Right ventricle myocardium superior (tissue), 1 donor: ENCODE data around the gene DDN. TPM values are rescaled to one million over a fixed set of nuclear protein-coding genes. Genes with fewer than 3 reads are reported as not detected.

Source experiments
- ATAC-seq: fragments of 200-7000 bp; cut with Tn5 transposase; one replicate; pipeline ENCODE4 v1.9.1; 2020; ENCODE audit warnings: mild to moderate bottlenecking; ENCODE audit not compliant: poor library complexity
- DNase-seq: peaks from one replicate; pipeline ENCODE4 v3.0.0-alpha.2; 2020
- intact Hi-C: fragments of 100-400 bp; cut with DNase I; formaldehyde crosslinking; loops from one replicate; pipeline ENCODE4 v1.11.2; 2022
- total RNA-seq: library from RNA; stranded (reverse); fragmentation: NEBNext Ultra II Directional; extraction: Animal tissue kit (Norgen Biotek cat#: 25700); gene quantifications from one replicate; pipeline ENCODE4 v1.2.1, GENCODE V29; 2021
- donor health status: DM: no; HTN: yes; CAD: no; lungs with severe emphysema.

DDN gene
- total RNA-seq, 1 donor from 2014 or later: 0.78 TPM

DNA sequence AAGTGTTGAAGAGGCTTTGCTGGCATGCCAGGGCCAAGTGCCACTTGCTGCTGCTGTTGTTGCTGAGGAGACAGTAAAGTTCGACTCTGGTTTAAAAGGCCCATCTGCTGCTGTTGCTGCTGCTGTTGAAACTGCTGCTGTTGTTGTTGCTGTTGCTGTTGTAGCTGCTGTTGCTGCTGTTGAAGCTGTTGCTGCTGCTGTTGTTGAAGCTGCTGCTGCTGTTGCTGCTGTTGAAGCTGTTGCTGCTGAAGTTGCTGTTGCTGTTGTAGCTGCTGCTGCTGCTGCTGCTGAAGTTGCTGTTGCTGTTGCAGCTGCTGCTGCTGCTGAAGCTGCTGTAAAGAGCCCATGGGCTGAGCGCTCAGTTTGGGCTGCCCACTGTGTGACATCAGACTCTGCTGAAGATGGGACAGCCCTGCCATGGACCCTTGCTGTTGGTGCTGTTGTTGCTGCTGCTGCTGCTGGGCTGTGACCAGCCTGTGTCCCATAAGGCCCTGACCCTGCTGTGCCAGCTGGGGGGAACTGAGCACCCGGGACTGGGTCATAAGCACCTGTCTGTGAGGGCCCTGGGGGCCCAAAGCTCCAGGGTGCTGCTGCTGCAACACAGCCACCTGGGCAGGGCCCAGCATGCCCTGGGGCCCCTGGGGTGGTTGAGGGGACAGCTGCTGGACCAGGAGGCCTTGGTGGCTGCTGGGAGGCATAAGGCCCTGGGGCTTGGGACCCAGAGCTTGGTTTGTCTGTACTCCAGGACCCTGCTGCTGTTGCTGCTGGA, 33.7 kb upstream of the DDN start:
- DNase-seq (no peak), ATAC-seq (no peak)
- intact Hi-C loops: no loop called here

GRCh38 chr12:49032276-49032675, 33.1 kb upstream of the DDN start:
- intact Hi-C loops: no loop called here
- ATAC-seq: no peak
- no peak for DNase-seq

GRCh38 chr12:49031573-49032161, 32.5 kb upstream of the DDN start:
- intact Hi-C loops: no loop called here
- ATAC-seq (no peak), DNase-seq (no peak)

DNA sequence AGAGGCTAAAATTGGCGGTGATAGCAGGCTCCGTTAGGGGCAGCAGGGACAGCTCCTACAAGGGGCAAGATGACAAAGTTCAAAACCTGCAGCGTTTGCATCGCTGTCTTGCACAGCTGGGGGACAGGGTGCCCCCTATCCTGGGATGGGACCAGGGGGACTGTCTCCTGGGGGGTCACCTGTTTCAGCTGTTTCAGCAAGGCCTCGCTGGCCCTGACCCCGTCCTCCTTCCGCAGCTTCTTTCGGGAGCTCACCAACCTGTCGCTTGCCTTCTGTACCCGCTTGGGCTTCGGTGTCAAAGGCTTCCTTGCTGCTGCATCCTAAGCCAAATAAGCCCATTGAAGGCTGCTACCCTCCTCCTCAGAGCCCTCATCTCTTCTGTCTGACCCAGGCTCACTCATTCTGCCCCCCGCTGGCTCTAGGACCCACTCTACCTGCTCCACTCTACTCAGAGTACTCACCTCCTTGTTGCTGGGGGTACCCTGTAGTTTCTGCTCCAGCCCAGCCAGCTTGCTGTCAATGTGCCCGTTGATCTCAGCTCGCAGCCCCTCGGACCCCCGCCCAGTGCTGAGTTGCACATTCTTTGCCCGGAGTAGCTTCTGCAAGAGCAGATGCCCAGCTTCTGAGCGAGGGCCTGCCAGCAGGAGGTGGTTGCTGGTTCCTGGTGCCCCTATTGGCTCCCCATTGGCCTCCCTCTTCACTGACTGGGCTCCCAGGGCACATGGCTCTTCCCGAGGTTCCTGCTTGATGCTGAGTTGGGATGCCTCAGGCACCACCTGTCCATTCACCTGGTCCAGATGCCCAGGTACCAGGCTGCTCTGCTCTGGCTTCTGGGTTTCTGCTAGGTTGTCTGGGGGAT, 31.8 kb upstream of the DDN start:
- DNase-seq: no peak
- intact Hi-C loops: no loop called here
- ATAC-seq: no peak

GRCh38 chr12:49030119-49030518, 30.9 kb upstream of the DDN start:
- intact Hi-C loops: no loop called here
- DNase-seq (no peak), ATAC-seq (no peak)

- DNase-seq: no peak
- no peak for ATAC-seq
- intact Hi-C loops: no loop called here
Observed at GRCh38 chr12:49028666-49029275, 29.6 kb upstream of the DDN start.

- intact Hi-C loops: no loop called here
- ATAC-seq (no peak), DNase-seq (no peak)
Observed at GRCh38 chr12:49027846-49028555, 28.8 kb upstream of the DDN start.

GRCh38 chr12:49026678-49027480, 27.7 kb upstream of the DDN start:
- DNase-seq (no peak), ATAC-seq (no peak)
- intact Hi-C loops: no loop called here

- intact Hi-C loops: no loop called here
- DNase-seq: no peak
- ATAC-seq: no peak
Observed at GRCh38 chr12:49026101-49026500, 26.9 kb upstream of the DDN start.

DNA sequence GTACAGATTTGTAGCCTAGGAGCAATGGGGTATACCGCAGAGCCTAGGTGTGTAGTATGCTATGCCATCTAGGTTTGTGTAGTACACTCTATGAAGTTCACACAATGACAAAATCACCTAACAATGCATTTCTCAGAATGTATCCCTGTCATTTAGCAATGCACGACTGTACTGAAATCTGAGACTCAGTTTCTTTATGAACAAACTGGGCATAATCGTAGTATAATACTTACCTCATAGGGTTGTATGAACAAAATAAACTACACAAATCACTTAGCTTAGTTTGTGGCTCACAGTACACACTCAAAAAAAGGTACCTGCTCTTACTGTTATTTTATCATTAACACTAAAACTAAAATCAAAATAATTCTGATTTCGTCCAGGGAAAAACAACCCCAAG, 26.3 kb upstream of the DDN start:
- intact Hi-C loops: no loop called here
- DNase-seq (no peak), ATAC-seq (no peak)

- no peak for DNase-seq
- ATAC-seq: no peak
- intact Hi-C loops: no loop called here
Observed at GRCh38 chr12:49024543-49024942, 25.4 kb upstream of the DDN start.

- ATAC-seq (no peak), DNase-seq (no peak)
- intact Hi-C loops: no loop called here
Observed at GRCh38 chr12:49023812-49024211, 24.6 kb upstream of the DDN start.

GRCh38 chr12:49022558-49023178, 23.5 kb upstream of the DDN start:
- intact Hi-C loops: no loop called here
- ATAC-seq (no peak), DNase-seq (no peak)

GRCh38 chr12:49021292-49021915, 22.2 kb upstream of the DDN start:
- DNase-seq: no peak

GRCh38 chr12:49020441-49020840, 21.3 kb upstream of the DDN start:
- no peak for DNase-seq
- ATAC-seq: no peak
- intact Hi-C loops: no loop called here

More at GRCh38 chr12:49021292-49021915, 22.2 kb upstream of the DDN start:
- ATAC-seq: no peak
- intact Hi-C loops: no loop called here

DNA sequence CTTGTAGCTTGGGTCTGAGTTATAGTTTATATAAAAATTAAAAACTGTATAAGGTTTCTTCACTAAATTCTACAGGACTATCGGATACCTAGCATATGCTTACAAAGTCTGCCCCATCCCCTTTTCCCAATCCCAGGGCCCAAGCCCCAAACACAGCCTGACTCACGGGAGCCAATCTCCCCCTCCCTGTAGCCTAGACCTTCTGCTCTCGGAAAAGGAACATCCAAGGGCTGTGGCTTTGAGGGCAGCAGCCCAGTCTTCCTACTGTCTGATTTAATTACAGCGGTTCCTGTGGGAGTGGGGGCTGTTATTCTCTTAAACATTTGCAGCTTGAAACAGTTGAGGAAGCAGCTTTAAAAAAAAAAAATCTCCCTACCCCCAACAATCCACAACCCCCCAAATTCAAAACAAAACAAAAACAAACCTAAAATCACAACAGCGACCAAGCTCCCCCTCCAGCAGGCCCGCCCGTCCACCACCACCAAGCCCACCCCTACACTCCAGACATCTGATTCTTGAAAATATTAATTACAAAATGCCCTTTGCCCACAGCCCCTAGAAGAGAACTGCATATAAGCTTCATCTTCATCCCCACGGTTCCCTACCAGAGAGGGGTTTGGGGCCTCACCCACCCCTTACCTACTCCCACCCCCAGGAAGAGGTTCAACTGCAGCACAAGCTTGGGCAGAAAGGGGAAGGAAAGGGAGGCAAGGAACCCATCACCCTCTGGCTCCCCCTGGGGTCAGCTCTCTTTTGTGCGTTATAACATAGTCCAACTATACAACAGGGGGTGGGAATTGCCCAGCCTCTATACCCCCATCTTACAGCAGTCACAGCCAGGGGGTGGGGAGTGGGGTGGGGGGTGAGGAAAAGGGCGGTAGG, 20.5 kb upstream of the DDN start:
- DNase-seq (no peak), ATAC-seq (no peak)
- intact Hi-C loops: no loop called here
